Gastroesophageal sphincter (tissue), 4 donors: Measurements from ENCODE around the gene PSD2. TPM values are rescaled to one million over a fixed set of nuclear protein-coding genes. Genes with fewer than 3 reads are reported as not detected.

Experiments
- ATAC-seq: fragments of 150-250 bp; one replicate; pipeline ENCODE4 v1.9.1; 2016; ENCODE audit warnings: mild to moderate bottlenecking, moderate library complexity
- H3K27ac ChIP-seq, 4 donors: fragments of 200-600 bp; sonication (generic) in 3 of 4; 1 replicate in 3 of 4; 2 replicates in 1 of 4; pipeline ENCODE4 v1.5.1; 2016 to 2019
- H3K27me3 ChIP-seq: fragments of 200-600 bp; sonication (generic); one replicate; pipeline ENCODE4 v1.5.1; 2019
- H3K36me3 ChIP-seq, 2 donors: fragments of 200-600 bp; sonication (generic); one replicate each; pipeline ENCODE4 v1.5.1; 2019; ENCODE audit warnings: control low read depth in 1 of 2
- H3K4me1 ChIP-seq, 3 donors: fragments of 200-600 bp; sonication (generic); 1 replicate in 2 of 3; 2 replicates in 1 of 3; pipeline ENCODE4 v1.5.1; 2016 to 2019; ENCODE audit warnings: control low read depth in 2 of 3
- H3K4me3 ChIP-seq, 2 donors: fragments of 200-600 bp; sonication (generic); one replicate each; pipeline ENCODE4 v1.5.1; 2019; ENCODE audit warnings: mild to moderate bottlenecking in 1 of 2, moderate library complexity in 1 of 2
- H3K9me3 ChIP-seq, 3 donors: fragments of 200-600 bp; sonication (generic); one replicate each; pipeline ENCODE4 v1.5.1; 2017 to 2019; ENCODE audit warnings: control low read depth in 2 of 3
- EP300 ChIP-seq: sonication (generic); formaldehyde crosslinking; IDR thresholded peaks from one replicate; pipeline ENCODE4 v1.6.1; 2017; ENCODE audit warnings: antibody characterized with exemption, mild to moderate bottlenecking
- POLR2A ChIP-seq, 2 donors: fragments of 450-650 bp; IDR thresholded peaks; one replicate each; pipeline ENCODE4 v1.6.1; 2017; ENCODE audit warnings: antibody characterized with exemption in 2 of 2, mild to moderate bottlenecking in 2 of 2, moderate library complexity in 1 of 2
- POLR2AphosphoS5 ChIP-seq: sonication (generic); formaldehyde crosslinking; IDR thresholded peaks from one replicate; pipeline ENCODE4 v1.6.1; 2017; ENCODE audit warnings: antibody characterized with exemption
- WGBS, 2 donors: methylation state at CpG; one replicate each; pipeline ENCODE4 v1.1.5; 2018; ENCODE audit warnings: low coverage in 1 of 2; 5-methylcytosine and 5-hydroxymethylcytosine counted together
- total RNA-seq, 4 donors: library from RNA; depleted of rRNA; stranded (reverse); fragments of >200 nt; gene quantifications; one replicate each; pipeline ENCODE4 v1.1.0, GENCODE V29; 2016
- TF ChIP-seq, protein P1 (sequence below), 4 experiments: fragments of 200-600 bp in 2 of 4; fragments of 450-650 bp in 2 of 4; sonication (generic) in 1 of 4; IDR thresholded peaks; one replicate each; pipeline ENCODE4 v1.5.1; 2017 to 2019; ENCODE audit warnings: antibody characterized with exemption in 4 of 4, mild to moderate bottlenecking in 2 of 4, moderate library complexity in 2 of 4

PSD2 gene
- total RNA-seq, 4 donors from 2014 or later, result 0.13 to 0.16 TPM; not detected in 2

DNA sequence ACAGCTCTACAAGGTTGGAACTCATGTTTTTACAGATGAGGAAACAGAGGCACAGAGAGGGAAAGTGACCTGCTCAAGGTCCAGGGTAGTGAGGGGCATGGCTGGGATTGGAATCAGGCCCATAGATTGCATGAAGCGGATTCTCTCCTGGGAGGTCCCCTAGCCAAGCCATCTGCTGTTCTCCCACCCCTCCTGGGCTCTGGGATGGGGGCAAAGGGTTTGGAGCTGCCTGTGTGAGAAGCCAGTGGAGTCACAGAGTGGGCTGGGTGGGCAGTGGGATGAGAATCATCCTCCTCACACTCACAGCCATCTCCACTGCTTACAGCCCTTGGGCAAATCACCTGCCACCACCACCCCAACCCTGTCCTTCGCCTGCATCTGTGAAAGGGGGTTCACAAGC, 38.6 kb upstream of the PSD2 start:
- Histone ChIP-seq H3K27ac (no peak overlapping the region), H3K9me3 (no peaks in the 10 kb centered on the region), H3K27me3 (peaks cover 51% of the 10 kb centered on the region), H3K36me3 (no peaks in the 10 kb centered on the region), H3K4me3 (no peak overlapping the region), H3K4me1 (peaks cover 0 to 7% (median 5%) of the 10 kb centered on the region in 3 donors)
- WGBS, 2 donors, result 100% methylated on average over 2 of the region's 2 CpGs; no CpG with 5 or more reads in 1 of the 2 donors
- TF ChIP-seq, protein P1, sequence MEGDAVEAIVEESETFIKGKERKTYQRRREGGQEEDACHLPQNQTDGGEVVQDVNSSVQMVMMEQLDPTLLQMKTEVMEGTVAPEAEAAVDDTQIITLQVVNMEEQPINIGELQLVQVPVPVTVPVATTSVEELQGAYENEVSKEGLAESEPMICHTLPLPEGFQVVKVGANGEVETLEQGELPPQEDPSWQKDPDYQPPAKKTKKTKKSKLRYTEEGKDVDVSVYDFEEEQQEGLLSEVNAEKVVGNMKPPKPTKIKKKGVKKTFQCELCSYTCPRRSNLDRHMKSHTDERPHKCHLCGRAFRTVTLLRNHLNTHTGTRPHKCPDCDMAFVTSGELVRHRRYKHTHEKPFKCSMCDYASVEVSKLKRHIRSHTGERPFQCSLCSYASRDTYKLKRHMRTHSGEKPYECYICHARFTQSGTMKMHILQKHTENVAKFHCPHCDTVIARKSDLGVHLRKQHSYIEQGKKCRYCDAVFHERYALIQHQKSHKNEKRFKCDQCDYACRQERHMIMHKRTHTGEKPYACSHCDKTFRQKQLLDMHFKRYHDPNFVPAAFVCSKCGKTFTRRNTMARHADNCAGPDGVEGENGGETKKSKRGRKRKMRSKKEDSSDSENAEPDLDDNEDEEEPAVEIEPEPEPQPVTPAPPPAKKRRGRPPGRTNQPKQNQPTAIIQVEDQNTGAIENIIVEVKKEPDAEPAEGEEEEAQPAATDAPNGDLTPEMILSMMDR (IDR thresholded peaks at IDR 0.05), result no peak
- no peak for TF ChIP-seq POLR2A (IDR thresholded peaks at IDR 0.05)
- no peak for TF ChIP-seq EP300
- TF ChIP-seq POLR2AphosphoS5, result no peak
- ATAC-seq, result no peak

DNA sequence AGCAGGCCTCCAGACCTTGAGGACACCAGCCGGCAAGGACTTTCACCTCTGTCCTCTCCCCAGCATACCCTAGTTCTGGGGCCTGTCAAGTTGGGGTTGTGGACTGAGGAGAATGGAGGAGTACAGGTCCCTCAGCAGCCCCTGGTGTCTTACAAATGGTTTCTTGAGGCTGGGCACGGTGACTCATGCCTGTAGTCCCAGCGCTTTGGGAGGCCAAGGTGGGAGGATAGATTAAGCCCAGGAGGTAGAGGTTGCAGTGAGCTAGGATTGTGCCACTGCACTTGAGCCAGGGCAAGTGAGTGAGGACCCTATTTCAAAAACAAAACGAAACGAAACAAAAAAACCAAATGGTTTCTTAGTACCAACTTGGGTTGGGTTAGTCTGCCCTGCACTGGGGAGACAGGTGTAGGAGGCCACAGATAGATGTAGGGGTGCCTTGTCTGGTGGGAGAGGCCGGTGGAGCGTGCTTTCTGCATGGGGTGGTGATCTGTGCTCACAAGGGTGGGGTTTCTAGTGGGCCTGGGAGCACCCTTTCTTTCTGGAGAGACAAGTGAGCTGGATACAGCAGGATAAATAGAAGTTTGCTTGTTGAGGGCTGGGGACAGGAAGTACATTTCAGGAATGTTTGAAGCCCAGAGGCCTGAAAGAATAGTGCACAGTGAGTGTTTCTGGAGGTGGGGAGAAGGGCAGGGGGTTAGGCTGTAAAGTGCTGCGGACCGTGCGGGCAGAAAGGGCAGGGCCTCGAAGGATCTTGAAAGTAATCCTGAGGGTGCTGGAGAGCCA, 37.7 kb upstream of the PSD2 start:
- TF ChIP-seq EP300, result no peak
- TF ChIP-seq POLR2AphosphoS5, result no peak
- TF ChIP-seq POLR2A (IDR thresholded peaks at IDR 0.05), result no peak
- TF ChIP-seq, protein P1 (IDR thresholded peaks at IDR 0.05), result no peak
- Histone ChIP-seq H3K9me3 (no peaks in the 10 kb centered on the region), H3K4me1 (peaks cover 0 to 7% (median 5%) of the 10 kb centered on the region in 3 donors), H3K36me3 (no peaks in the 10 kb centered on the region), H3K4me3 (no peak overlapping the region), H3K27ac (no peak overlapping the region), H3K27me3 (peaks cover 44% of the 10 kb centered on the region)
- ATAC-seq, result no peak
- 90 to 94% methylated on average over 8 to 10 of the region's 11 CpGs for WGBS, 2 donors

DNA sequence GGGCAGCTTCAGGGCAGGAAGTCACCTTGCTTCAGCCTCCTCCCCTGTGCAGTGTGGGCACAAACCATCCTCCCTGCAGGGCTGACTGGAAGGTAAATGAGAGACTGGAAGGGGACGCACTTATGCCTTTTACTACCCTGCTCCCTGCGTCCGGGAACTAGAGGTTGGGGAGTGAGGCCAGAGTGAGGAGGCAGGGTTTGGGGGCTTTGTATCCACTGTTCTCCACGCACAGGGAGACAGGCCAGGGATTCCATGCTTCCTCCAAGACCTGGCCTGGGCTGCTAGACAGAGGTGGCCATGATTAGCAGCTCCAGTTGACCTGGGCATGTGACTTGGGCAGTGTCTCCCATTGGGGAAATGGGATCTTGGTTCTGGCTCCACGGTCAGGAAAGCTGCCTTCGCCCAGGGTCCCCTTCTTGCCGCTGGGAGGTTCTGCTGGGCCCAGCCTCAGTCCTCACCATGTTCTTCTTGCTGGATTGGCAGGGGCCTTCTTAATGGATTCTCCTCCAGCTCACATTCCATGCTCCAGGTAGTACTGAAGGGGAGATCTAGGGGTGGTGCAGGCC, 37.0 kb upstream of the PSD2 start:
- Histone ChIP-seq H3K4me3 (no peak overlapping the region), H3K4me1 (peaks cover 0 to 7% (median 5%) of the 10 kb centered on the region in 3 donors), H3K36me3 (no peaks in the 10 kb centered on the region), H3K9me3 (no peaks in the 10 kb centered on the region), H3K27ac (no peak overlapping the region), H3K27me3 (peaks cover 44% of the 10 kb centered on the region)
- ATAC-seq, result no peak
- TF ChIP-seq POLR2AphosphoS5, result no peak
- TF ChIP-seq, protein P1 (IDR thresholded peaks at IDR 0.05), result no peak
- no peak for TF ChIP-seq POLR2A (IDR thresholded peaks at IDR 0.05)
- no peak for TF ChIP-seq EP300
- 80 to 100% methylated on average over 1 to 2 of the region's 7 CpGs for WGBS, 2 donors

DNA sequence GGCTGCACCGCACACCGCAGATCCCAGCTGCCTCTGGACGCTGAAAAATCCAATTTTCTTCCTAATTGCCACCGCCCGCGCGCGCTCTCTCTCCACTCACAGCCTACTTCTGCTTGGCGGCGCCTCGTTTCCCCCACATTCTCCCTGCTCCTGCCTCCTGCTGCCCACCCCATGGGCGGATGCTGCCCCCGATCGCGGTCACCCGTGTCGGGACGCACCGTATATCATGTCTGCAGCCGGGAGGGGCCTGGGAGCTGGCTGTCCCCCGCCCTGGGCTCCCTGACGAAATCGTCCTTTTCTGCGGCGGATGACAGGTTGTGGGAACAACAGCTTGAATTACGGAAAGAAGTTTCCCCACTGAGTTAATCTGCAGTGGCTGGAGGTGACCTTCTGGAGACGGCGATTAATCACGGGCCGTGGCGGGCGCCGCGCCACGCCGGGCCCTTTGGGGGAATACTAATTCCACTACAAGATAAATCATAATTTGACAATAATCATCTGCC, 36.3 kb upstream of the PSD2 start:
- no peaks in the 10 kb centered on the region for H3K36me3 ChIP-seq
- peaks cover 44% of the 10 kb centered on the region for H3K27me3 ChIP-seq
- no peak overlapping the region for H3K27ac ChIP-seq
- TF ChIP-seq EP300, result no peak
- no peak for TF ChIP-seq POLR2A (IDR thresholded peaks at IDR 0.05)
- TF ChIP-seq POLR2AphosphoS5, result peak; percentile 61
- TF ChIP-seq, protein P1 (IDR thresholded peaks at IDR 0.05), result no peak
- no peak overlapping the region for H3K4me3 ChIP-seq
- 54 to 100% methylated on average over 2 to 12 of the region's 36 CpGs for WGBS, 2 donors
- ATAC-seq, result no peak
- H3K4me1 ChIP-seq, result peaks cover 0 to 11% (median 5%) of the 10 kb centered on the region in 3 donors
- H3K9me3 ChIP-seq, result no peaks in the 10 kb centered on the region
